NCI-H1417 (cell line): ENCODE data around the gene CCDC192.

ENCODE experiments used
- DNase-seq, 3 experiments: peaks; one replicate each; lab custom pipeline; 2025; lab: John Stamatoyannopoulos, UW

The CCDC192 gene

GRCh38 chr5:127884416-127884815 lies 181.2 kb downstream of the CCDC192 start:
- no peak for DNase-seq

GRCh38 chr5:127885176-127885575 lies 182.0 kb downstream of the CCDC192 start:
- peak; percentile 3 to 48 (median 27) for DNase-seq

GRCh38 chr5:127886081-127886480 lies 182.9 kb downstream of the CCDC192 start:
- no peak for DNase-seq

- DNase-seq: no peak
Observed at GRCh38 chr5:127887282-127887681, 184.1 kb downstream of the CCDC192 start.

GRCh38 chr5:127891942-127892341 lies 188.8 kb downstream of the CCDC192 start:
- no peak for DNase-seq

- peak in 2 of 3 experiments; percentile 15 to 62 for DNase-seq
Observed at GRCh38 chr5:127892467-127893207, 189.4 kb downstream of the CCDC192 start.

- DNase-seq: no peak
Observed at GRCh38 chr5:127893232-127893631, 190.0 kb downstream of the CCDC192 start.

GRCh38 chr5:127894461-127894860 lies 191.3 kb downstream of the CCDC192 start:
- no peak for DNase-seq

- DNase-seq: no peak
Observed at GRCh38 chr5:127898551-127899213, 195.5 kb downstream of the CCDC192 start.

GRCh38 chr5:127899214-127899610 lies 196.0 kb downstream of the CCDC192 start:
- no peak for DNase-seq

GRCh38 chr5:127906562-127907204 lies 203.5 kb downstream of the CCDC192 start:
- no peak for DNase-seq

GRCh38 chr5:127907907-127908306 lies 204.7 kb downstream of the CCDC192 start:
- DNase-seq: no peak

GRCh38 chr5:127909066-127909465 lies 205.9 kb downstream of the CCDC192 start:
- DNase-seq: peak in 2 of 3 experiments; percentile 7 to 28

GRCh38 chr5:127909821-127910220 lies 206.6 kb downstream of the CCDC192 start:
- DNase-seq: peak in 1 of 3 experiments; percentile 5

- DNase-seq: peak in 1 of 3 experiments; percentile 20
Observed at GRCh38 chr5:127910307-127910956, 207.2 kb downstream of the CCDC192 start.

GRCh38 chr5:127911619-127912018 lies 208.4 kb downstream of the CCDC192 start:
- DNase-seq: no peak

GRCh38 chr5:127912411-127912810 lies 209.2 kb downstream of the CCDC192 start:
- no peak for DNase-seq

GRCh38 chr5:127916885-127917573 lies 213.8 kb downstream of the CCDC192 start:
- no peak for DNase-seq

- DNase-seq: no peak
Observed at GRCh38 chr5:127919006-127919796, 216.0 kb downstream of the CCDC192 start.

- DNase-seq: no peak
Observed at GRCh38 chr5:127919818-127920217, 216.6 kb downstream of the CCDC192 start.

GRCh38 chr5:127920936-127921335 lies 217.7 kb downstream of the CCDC192 start:
- DNase-seq: no peak
